T follicular helper cell (primary cell): ENCODE measurements around the gene IGBP1.
"Not testable (repeated sequence)": the region's sequence is repeated elsewhere in the genome, so short reads cannot be mapped to it uniquely, and the experiment has no call there.

Experiments
- DNase-seq: peaks from one replicate; pipeline ENCODE4 v3.0.0-alpha.2; 2020; ENCODE audit warnings: low read depth
- total RNA-seq, 2 experiments: gene quantifications; one replicate each; lab custom pipeline; 2026; lab: John Stamatoyannopoulos, UW

The IGBP1 gene
- total RNA-seq = 47.6 to 76.5 reads per million in 2 experiments

- DNase-seq = peak; percentile 75
Observed at GRCh38 chrX:70133303-70134115, at the start of gene IGBP1. IGBP1 (plus strand) TSS chrX:70133447; CDS start chrX:70133948, 501 bp downstream.

DNA sequence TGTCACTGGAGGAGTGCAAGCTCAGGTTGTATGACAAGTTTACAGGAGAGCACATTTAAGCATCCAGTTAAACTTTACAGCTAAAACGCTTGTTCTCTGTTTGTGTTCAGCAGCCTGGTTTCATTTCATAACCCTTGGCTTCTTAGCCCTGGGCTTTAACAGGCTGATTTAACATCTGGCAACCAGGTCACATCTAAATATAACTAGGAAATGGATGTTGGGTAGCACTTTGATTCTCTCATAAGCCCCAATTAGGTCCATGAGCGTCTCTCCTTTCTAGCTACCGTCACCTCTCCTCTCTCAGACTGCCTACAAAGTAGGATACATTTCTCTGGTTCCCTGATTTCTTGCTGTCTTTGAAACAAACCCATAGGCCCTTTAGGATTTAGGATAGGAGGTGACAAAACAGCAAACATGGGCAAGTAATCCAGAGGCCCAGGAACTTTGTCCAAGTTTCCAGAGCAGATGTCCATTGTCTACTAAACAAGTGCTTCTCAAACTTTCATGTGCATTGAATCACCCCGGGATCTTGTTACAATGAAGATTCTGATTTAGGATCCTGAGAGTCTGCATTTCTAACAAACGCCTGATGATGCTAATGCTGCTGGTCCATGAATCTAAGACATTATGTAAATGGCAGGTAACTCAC, 48.5 kb upstream of the IGBP1 start:
- DNase-seq = no peak

GRCh38 chrX:70087857-70088630, 45.2 kb upstream of the IGBP1 start:
- no peak for DNase-seq

- DNase-seq = no peak
Observed at GRCh38 chrX:70088751-70089150, 44.5 kb upstream of the IGBP1 start.

DNA sequence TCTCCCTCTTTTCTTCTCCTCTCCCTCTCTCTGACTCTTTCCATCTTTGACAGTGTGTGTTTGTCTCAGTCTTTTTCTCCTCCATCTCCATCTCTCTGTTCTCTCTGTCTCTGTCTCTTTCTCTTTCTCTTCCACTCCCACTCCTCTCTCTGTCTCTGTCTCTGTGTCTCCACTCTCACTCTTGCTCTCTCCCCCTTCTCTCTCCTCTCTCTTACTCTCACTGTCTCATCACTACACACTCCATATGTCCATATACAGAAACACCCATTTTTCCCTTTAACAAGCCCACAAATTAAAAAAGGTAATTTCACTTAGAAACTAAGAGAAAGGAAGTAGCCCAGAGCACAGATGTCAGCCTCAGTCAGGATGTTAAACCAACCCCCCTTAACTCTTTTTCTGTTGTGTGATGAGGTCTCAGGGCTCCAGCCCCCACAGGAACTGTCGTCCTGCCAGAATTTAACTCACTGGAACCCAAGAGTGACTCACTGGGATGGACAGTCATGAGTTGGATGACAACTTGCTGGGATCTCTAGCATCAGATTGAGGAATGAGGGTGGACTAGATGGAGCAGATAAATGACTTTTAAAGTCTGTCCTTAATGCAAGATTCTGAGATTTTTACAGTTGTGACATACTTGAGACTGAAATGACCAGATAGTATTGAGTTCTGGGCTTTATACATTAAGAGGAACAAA, 43.5 kb upstream of the IGBP1 start:
- DNase-seq = no peak

DNA sequence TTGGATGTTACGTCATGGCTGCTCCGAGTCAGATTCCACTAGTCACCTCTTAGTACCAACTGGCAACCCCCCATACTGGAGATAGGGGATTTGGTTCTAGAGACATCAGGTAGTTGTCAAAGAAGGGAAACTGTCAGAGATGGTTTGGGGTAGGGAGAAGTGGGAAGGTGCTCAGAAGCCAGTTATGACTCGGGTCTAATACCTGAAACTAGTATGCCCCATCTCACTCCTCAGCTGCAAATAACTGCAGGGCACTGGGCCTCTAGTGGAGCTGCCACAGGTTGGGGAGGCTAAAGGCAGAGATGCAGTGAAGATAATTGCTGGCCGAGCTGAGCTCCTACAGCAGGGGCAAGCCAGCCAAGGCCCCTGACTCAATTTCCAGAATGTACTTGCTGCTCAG, 41.0 kb upstream of the IGBP1 start:
- no peak for DNase-seq

DNA sequence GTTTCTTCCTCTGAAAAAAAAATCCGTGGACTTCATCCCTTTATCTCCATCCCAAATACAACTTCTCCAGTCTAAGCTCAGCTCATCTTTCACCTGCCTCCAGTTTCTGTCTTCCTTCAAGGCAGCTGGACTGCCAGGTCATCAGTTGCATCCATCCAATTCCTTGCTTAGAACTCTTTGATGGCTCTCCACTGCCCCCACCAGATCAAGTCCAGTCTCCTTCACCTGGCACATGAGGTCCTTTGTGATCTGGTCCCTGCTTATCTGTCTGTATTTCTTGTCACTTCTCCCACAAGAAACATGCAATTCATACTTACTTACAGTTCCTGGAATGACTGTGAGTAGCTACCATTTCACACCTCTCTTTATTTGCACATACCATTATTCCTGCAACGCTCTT, 37.2 kb upstream of the IGBP1 start:
- DNase-seq = no peak

- DNase-seq = no peak
Observed at GRCh38 chrX:70105229-70105628, 28.0 kb upstream of the IGBP1 start.

DNA sequence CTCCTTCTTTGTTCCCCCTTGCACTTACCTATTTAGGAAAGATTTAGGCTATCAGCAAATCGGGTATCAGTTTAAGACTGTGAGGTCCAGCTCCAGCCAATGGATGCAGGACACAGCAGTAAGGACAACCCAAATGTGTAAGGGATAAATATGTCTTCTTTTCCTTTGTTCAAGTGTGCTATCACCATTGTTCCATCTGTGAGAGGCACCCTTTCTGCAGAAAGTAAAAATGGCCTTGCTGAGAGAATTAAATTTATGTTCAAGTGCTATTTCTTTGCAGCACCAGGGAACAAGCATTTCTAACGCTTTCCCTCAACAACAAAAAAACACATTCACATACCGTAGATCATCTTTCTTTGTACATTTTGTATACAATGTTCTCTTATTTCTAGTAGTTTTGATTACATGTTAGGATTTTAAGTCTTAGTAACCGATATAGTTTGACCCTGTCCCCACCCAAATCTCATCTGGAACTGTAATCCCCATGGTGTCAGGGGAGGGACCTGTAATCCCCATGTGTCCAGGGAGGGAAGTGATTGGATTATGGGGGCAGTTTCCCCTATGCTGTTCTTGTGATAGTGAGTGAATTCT, 21.7 kb upstream of the IGBP1 start:
- DNase-seq = not testable (repeated sequence)

DNA sequence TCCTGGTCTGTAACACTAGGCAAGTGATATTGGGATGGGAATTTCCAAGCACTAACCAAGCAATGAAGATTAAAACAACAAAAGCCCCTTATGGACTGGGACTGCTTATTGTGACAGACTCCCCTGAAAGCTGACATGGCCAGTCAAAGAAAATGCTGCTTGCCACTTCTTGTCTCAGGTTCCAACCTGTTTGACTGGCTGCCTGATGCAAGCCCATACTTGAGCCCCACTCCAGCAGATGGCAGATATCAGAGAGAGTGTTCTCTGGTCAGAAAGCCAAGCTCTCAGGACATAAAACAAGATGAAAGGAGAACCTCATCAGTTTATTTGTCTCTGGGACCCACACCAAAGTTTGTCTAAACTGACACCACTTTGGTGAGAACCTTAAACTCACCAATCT, 15.5 kb upstream of the IGBP1 start:
- no peak for DNase-seq

GRCh38 chrX:70123014-70123413, 10.2 kb upstream of the IGBP1 start:
- not testable (repeated sequence) for DNase-seq

GRCh38 chrX:70124678-70125077, 8.6 kb upstream of the IGBP1 start:
- no peak for DNase-seq

GRCh38 chrX:70128071-70128470, 5.2 kb upstream of the IGBP1 start:
- no peak for DNase-seq

DNA sequence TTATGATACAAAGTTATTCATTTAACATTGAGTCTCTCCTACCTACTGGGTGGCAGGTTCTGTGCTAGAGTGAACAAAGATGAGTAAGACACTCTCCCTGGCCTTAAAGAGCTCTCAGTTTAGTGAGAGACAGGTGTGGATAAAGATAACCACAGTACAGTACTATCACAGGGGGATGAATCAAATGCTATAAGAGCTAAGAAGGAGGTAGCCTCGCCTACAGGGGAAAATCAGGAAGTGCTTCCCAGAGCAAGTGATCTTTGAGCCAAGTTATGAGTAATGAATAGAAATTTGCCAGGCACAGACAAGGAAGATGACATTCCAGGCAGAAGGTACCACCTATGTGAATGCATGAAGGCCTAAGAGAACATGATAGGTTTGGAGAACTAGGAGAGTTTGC, 3.4 kb upstream of the IGBP1 start:
- DNase-seq = no peak

GRCh38 chrX:70132224-70132623, 1.0 kb upstream of the IGBP1 start:
- DNase-seq = no peak

- DNase-seq = no peak
Observed at GRCh38 chrX:70132877-70133302, 357 bp upstream of the IGBP1 start.

GRCh38 chrX:70134116-70134477, 850 bp downstream of the IGBP1 start:
- no peak for DNase-seq

DNA sequence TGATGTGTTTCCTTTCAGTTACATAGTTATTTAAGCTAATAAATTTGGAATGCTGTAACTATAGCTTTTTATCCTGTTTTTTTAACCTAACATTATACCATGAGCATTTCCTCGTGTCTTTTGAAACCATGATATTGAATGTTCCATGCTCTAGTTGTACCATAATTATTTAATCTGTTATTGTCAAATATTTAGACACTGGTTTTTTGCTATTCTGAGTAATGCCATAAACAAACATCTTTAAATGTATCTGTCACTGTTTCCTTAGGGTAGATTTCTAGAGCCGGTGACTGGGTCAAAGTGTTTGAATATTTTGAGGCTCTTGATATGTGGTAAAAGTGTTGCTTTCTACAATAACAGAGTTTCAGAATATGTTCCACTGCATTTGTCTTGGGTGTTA, 5.4 kb downstream of the IGBP1 start:
- DNase-seq = no peak

DNA sequence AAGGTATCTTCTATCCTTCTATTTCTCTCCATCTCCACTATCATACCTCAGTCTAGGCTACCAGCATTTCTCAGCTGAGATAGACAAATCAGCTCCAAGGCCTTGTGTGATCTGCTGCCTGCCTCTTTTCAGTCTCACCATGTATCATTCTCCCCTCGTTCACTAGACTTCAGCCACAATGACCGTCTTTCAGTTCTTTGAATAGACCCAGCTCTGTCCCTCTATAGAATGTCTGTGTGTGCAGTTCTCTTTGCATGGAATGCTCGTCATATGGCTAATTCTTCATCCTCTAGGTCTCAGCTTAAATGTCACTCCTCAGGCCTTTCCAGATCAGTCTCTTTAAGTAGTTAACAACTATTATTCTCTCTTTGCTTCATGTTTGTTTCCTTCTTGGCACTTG, 6.5 kb downstream of the IGBP1 start:
- no peak for DNase-seq

- DNase-seq = no peak
Observed at GRCh38 chrX:70141373-70141772, 8.1 kb downstream of the IGBP1 start.
